ENCODE results near the gene SGK1. TPM values are rescaled to one million over a fixed set of nuclear protein-coding genes. Genes with fewer than 3 reads are reported as not detected.
A peak's percentile ranks its signal among the peaks of the same experiment; 100 is the strongest.

Gene SGK1
- total and polyA plus RNA-seq, 7 experiments from 2014 or later, result 6.9 to 443 (median 21.3) TPM

DNA sequence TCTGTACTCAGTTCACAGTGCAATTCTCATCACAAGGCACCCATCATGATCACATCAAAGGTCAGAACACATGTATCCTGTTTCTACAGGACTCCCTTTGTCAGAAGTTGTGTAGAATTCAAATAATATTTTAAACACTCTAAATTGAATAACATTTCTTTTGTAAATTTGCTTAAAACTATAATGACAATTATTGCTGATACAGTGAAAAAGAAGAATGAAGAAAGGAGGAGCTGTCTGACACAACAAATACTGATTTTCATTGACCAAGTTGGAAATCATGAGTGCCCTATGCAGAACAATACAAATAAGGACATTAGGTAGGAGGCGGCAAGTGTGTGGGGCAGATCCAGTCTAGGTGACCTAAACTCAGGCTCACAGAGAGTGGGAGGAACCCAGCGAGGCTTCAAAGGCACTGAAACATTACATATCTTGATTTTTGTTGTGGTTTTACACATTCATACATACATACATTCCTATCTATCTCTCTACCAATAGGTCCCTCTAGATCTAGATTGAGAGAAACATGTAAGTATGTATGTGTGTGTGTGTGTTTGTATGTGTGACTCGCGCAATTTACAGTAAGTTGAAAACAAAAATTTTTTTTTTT is 186.3 kb downstream of the SGK1 start:
- Histone ChIP-seq H3K36me3 (ENCODE audit: control insufficient read depth in 2 of 3, insufficient read depth in 3 of 3, low read length in 3 of 3) (no peaks in the 10 kb centered on the region), H3K27ac (ENCODE audit: low read depth, low read length) (no peak overlapping the region), H3K4me1 (ENCODE audit: control insufficient read depth in 2 of 2, insufficient read depth in 2 of 2, low read length in 2 of 2) (no peaks in the 10 kb centered on the region), H3K9me3 (ENCODE audit: control insufficient read depth in 2 of 3, low read length in 3 of 3) (no peaks in the 10 kb centered on the region), H3K27me3 (ENCODE audit: control insufficient read depth in 2 of 2, insufficient read depth in 2 of 2, low read length in 2 of 2) (no peaks in the 10 kb centered on the region), H3K4me3 (ENCODE audit: low read length) (no peak overlapping the region)
- Mint-ChIP-seq H3K4me3 (no peak overlapping the region), H3K27ac (no peak overlapping the region), H3K4me1 (peaks cover 0 to 4% (median 0%) of the 10 kb centered on the region in 7 donors), H3K27me3 (peaks cover 0 to 4% (median 0%) of the 10 kb centered on the region in 5 donors), H3K36me3 (peaks cover 0 to 3% (median 0%) of the 10 kb centered on the region in 5 donors), H3K9me3 (peaks cover 0 to 16% (median 3%) of the 10 kb centered on the region in 11 donors)
- POLR2A ChIA-PET, result interaction anchor here (0.6 kb wide), 1 partner anchor 1389 kb away, joined by 3 read pairs; no protein-coding TSS in a partner anchor
- ATAC-seq (no peak), DNase-seq (no peak)
- intact Hi-C loops (cut with micrococcal nuclease), result no loop called here
- CTCF ChIA-PET, result no interaction called here

- Histone ChIP-seq H3K4me3 (ENCODE audit: low read length) (no peak overlapping the region), H3K27ac (ENCODE audit: low read depth, low read length) (no peak overlapping the region), H3K27me3 (ENCODE audit: control insufficient read depth in 2 of 2, insufficient read depth in 2 of 2, low read length in 2 of 2) (no peaks in the 10 kb centered on the region), H3K36me3 (ENCODE audit: control insufficient read depth in 2 of 3, insufficient read depth in 3 of 3, low read length in 3 of 3) (no peaks in the 10 kb centered on the region), H3K4me1 (ENCODE audit: control insufficient read depth in 2 of 2, insufficient read depth in 2 of 2, low read length in 2 of 2) (no peaks in the 10 kb centered on the region), H3K9me3 (ENCODE audit: control insufficient read depth in 2 of 3, low read length in 3 of 3) (no peaks in the 10 kb centered on the region)
- Mint-ChIP-seq H3K27me3 (peaks cover 0 to 4% (median 0%) of the 10 kb centered on the region in 5 donors), H3K9me3 (peaks cover 0 to 16% (median 3%) of the 10 kb centered on the region in 11 donors), H3K4me3 (no peak overlapping the region), H3K4me1 (peaks cover 0 to 4% (median 0%) of the 10 kb centered on the region in 7 donors), H3K27ac (no peak overlapping the region), H3K36me3 (peaks cover 0 to 3% (median 0%) of the 10 kb centered on the region in 5 donors)
- POLR2A ChIA-PET, result no interaction called here
- CTCF ChIA-PET, result interaction anchor here (1.7 to 2.7 kb wide), 2 partner anchors 12 to 812 kb away, joined by 3 to 8 read pairs; no protein-coding TSS in a partner anchor
- DNase-seq, result no peak
- no peak for ATAC-seq
- intact Hi-C loops (cut with micrococcal nuclease), result no loop called here
These were observed 189.8 kb downstream of the SGK1 start for GRCh38 chr6:134128146-134128545.

DNA sequence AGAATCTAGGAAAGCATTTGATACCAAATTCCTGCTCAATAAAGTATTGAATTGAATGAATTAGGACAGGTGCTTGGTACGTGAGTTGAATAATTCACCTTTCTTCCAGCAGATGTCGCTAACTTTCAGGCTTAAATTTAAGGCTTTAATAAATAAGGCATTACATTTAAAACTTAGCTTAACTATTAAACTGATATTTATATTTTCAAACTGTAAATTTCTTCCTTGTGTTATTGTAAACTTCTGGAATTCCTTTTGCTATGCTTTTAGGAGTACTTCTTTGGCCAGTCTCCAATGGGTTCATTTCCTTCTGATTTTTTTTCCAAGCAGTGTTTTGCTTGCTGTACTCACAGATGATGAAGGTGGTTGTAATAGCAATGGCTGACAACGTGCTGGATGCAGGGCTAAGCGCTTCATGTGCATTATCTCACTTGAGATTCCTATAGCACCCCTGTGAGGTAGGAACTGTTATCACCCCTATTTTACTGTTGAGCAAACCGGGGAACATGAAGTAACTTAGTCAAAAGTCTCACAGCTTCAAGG is 194.2 kb downstream of the SGK1 start:
- POLR2A ChIA-PET, result interaction anchor here (0.6 kb wide), 1 partner anchor 463 kb away, joined by 4 read pairs; no protein-coding TSS in a partner anchor
- Mint-ChIP-seq H3K4me1 (peaks cover 0 to 4% (median 0%) of the 10 kb centered on the region in 7 donors), H3K4me3 (peak overlapping the region in 4 of 10 donors; percentile 39 to 53 (median 51))

GRCh38 chr6:134122775-134123174 is 195.1 kb downstream of the SGK1 start:
- ATAC-seq (no peak), DNase-seq (no peak)
- no peaks in the 10 kb centered on the region for H3K27me3 ChIP-seq (ENCODE audit: control insufficient read depth in 2 of 2, insufficient read depth in 2 of 2, low read length in 2 of 2)
- no peak overlapping the region for H3K4me3 ChIP-seq (ENCODE audit: low read length)
- no peak overlapping the region for H3K27ac Mint-ChIP-seq
- CTCF ChIA-PET, result interaction anchor here (1.0 to 4.2 kb wide), 5 partner anchors 10 to 818 kb away, joined by 4 to 40 read pairs (median 5); no protein-coding TSS in a partner anchor
- H3K4me1 Mint-ChIP-seq, result peaks cover 0 to 4% (median 0%) of the 10 kb centered on the region in 7 donors
- POLR2A ChIA-PET, result interaction anchor here (0.6 kb wide), 1 partner anchor 206 kb away, joined by 3 read pairs; no protein-coding TSS in a partner anchor
- no peaks in the 10 kb centered on the region for H3K36me3 ChIP-seq (ENCODE audit: control insufficient read depth in 2 of 3, insufficient read depth in 3 of 3, low read length in 3 of 3)
- no peak overlapping the region for H3K27ac ChIP-seq (ENCODE audit: low read depth, low read length)
- H3K4me1 ChIP-seq (ENCODE audit: control insufficient read depth in 2 of 2, insufficient read depth in 2 of 2, low read length in 2 of 2), result no peaks in the 10 kb centered on the region
- no peaks in the 10 kb centered on the region for H3K36me3 Mint-ChIP-seq
- H3K9me3 Mint-ChIP-seq, result peaks cover 0 to 8% (median 0%) of the 10 kb centered on the region in 11 donors
- peaks cover 0 to 4% (median 0%) of the 10 kb centered on the region in 5 donors for H3K27me3 Mint-ChIP-seq
- H3K9me3 ChIP-seq (ENCODE audit: control insufficient read depth in 2 of 3, low read length in 3 of 3), result no peaks in the 10 kb centered on the region
- H3K4me3 Mint-ChIP-seq, result no peak overlapping the region
- intact Hi-C loops (cut with micrococcal nuclease), result loop anchor here (1.0 to 5.0 kb wide), 5 partner anchors 35 to 818 kb away; no protein-coding TSS in a partner anchor

More for the DNA sequence above, 194.2 kb downstream of the SGK1 start:
- Histone ChIP-seq H3K4me1 (ENCODE audit: control insufficient read depth in 2 of 2, insufficient read depth in 2 of 2, low read length in 2 of 2) (no peaks in the 10 kb centered on the region), H3K4me3 (ENCODE audit: low read length) (no peak overlapping the region), H3K27me3 (ENCODE audit: control insufficient read depth in 2 of 2, insufficient read depth in 2 of 2, low read length in 2 of 2) (no peaks in the 10 kb centered on the region), H3K27ac (ENCODE audit: low read depth, low read length) (no peak overlapping the region), H3K9me3 (ENCODE audit: control insufficient read depth in 2 of 3, low read length in 3 of 3) (no peaks in the 10 kb centered on the region), H3K36me3 (ENCODE audit: control insufficient read depth in 2 of 3, insufficient read depth in 3 of 3, low read length in 3 of 3) (no peaks in the 10 kb centered on the region)
- peaks cover 0 to 4% (median 0%) of the 10 kb centered on the region in 5 donors for H3K27me3 Mint-ChIP-seq
- intact Hi-C loops (cut with micrococcal nuclease), result loop anchor here (1.0 to 5.0 kb wide), 5 partner anchors 34 to 817 kb away; no protein-coding TSS in a partner anchor
- ATAC-seq (peak; percentile 99), DNase-seq (peak in 7 of 9 donors; percentile 7 to 75 (median 50))
- H3K27ac Mint-ChIP-seq, result peak overlapping the region in 4 of 9 donors; percentile 22 to 70 (median 68)
- H3K36me3 Mint-ChIP-seq, result no peaks in the 10 kb centered on the region
- CTCF ChIA-PET, result interaction anchor here (0.6 to 4.2 kb wide), 15 partner anchors 9 to 1316 kb away, joined by 3 to 40 read pairs (median 4); no protein-coding TSS in a partner anchor
- H3K9me3 Mint-ChIP-seq, result peaks cover 0 to 8% (median 0%) of the 10 kb centered on the region in 11 donors

- ChIA-PET CTCF (no interaction called here), POLR2A (interaction anchor here (0.5 kb wide), 1 partner anchor 759 kb away, joined by 3 read pairs; no protein-coding TSS in a partner anchor)
These were observed 198.4 kb downstream of the SGK1 start for GRCh38 chr6:134119486-134119885.

More at GRCh38 chr6:134119486-134119885, 198.4 kb downstream of the SGK1 start:
- DNase-seq (no peak), ATAC-seq (no peak)
- Mint-ChIP-seq H3K9me3 (peaks cover 0 to 8% (median 0%) of the 10 kb centered on the region in 11 donors), H3K27me3 (peaks cover 0 to 13% (median 3%) of the 10 kb centered on the region in 5 donors), H3K36me3 (no peaks in the 10 kb centered on the region), H3K4me3 (no peak overlapping the region), H3K4me1 (peaks cover 0 to 4% (median 0%) of the 10 kb centered on the region in 7 donors), H3K27ac (no peak overlapping the region)
- intact Hi-C loops (cut with micrococcal nuclease), result no loop called here
- no peaks in the 10 kb centered on the region for H3K9me3 ChIP-seq (ENCODE audit: control insufficient read depth in 2 of 3, low read length in 3 of 3)
- no peak overlapping the region for H3K4me3 ChIP-seq (ENCODE audit: low read length)
- H3K27me3 ChIP-seq (ENCODE audit: control insufficient read depth in 2 of 2, insufficient read depth in 2 of 2, low read length in 2 of 2), result no peaks in the 10 kb centered on the region
- no peaks in the 10 kb centered on the region for H3K4me1 ChIP-seq (ENCODE audit: control insufficient read depth in 2 of 2, insufficient read depth in 2 of 2, low read length in 2 of 2)
- no peak overlapping the region for H3K27ac ChIP-seq (ENCODE audit: low read depth, low read length)
- no peaks in the 10 kb centered on the region for H3K36me3 ChIP-seq (ENCODE audit: control insufficient read depth in 2 of 3, insufficient read depth in 3 of 3, low read length in 3 of 3)
